Heart left ventricle (tissue), 13 donors: ENCODE measurements around the gene CDK2AP2.
"Not testable (repeated sequence)": the region's sequence is repeated elsewhere in the genome, so short reads cannot be mapped to it uniquely, and the experiment has no call there.

Source experiments
- CTCF ChIP-seq, 12 donors: fragments of 200-600 bp; sonication (generic) in 4 of 12; IDR thresholded peaks; one replicate each; pipeline versions ENCODE4 v1.5.0 to v1.8.0; 2018 to 2022; ENCODE audit warnings: antibody characterized with exemption in 12 of 12, mild to moderate bottlenecking in 5 of 12
- POLR2A ChIP-seq, 2 donors: fragments of 450-650 bp; IDR thresholded peaks; one replicate each; pipeline ENCODE4 v1.6.1; 2017; ENCODE audit warnings: antibody characterized with exemption in 2 of 2, mild to moderate bottlenecking in 2 of 2, moderate library complexity in 2 of 2
- donor health status: ischemic (EF 13 %, LVEDD 7.1; RV severe dilation, severe dysfunction).
- donor health status: DM: no; HTN: yes; CAD: no.
- donor health status: DM: no; HTN: no; CAD: no.
- donor health status: ischemic (EF 25% LVEDD 6.9; RV normal size, moderate dysfunction).
- donor health status: ischemic (EF 25% LVEDD 5.7; RV mildly dilated, moderate dysfunction).
- donor health status: ischemic (EF 35%, LVEDD 5.7; RV mildly dilated, moderate dysfunction).
- donor health status: nonischemic (EF 11% LVEDD 7.7; RV severe dilation, severe dysfunction).
- donor health status: DM: yes; HTN: yes; CAD: no.
- donor health status: PGD.
- donor health status: ischemic (EF 29% LVEDD 5.4; RV normal size, mild dysfunction).
- donor health status: nonischemic (EF 23%, LVEDD 6.1; RV moderate dilation, normal function).

GRCh38 chr11:67476692-67477091 is 31.3 kb downstream of the CDK2AP2 start:
- TF ChIP-seq POLR2A, CTCF (IDR thresholded peaks at IDR 0.05): not testable (repeated sequence)
